Gastroesophageal sphincter (tissue), 3 donors: ENCODE data around the gene PITPNM2.

Experiments
- CTCF ChIP-seq, 4 experiments: fragments of 200-600 bp in 2 of 4; fragments of 450-650 bp in 2 of 4; sonication (generic) in 1 of 4; IDR thresholded peaks; one replicate each; pipeline ENCODE4 v1.5.1; 2017 to 2019; ENCODE audit warnings: antibody characterized with exemption in 4 of 4, mild to moderate bottlenecking in 2 of 4, moderate library complexity in 2 of 4
- EP300 ChIP-seq: sonication (generic); formaldehyde crosslinking; IDR thresholded peaks from one replicate; pipeline ENCODE4 v1.6.1; 2017; ENCODE audit warnings: antibody characterized with exemption, mild to moderate bottlenecking
- POLR2A ChIP-seq, 2 donors: fragments of 450-650 bp; IDR thresholded peaks; one replicate each; pipeline ENCODE4 v1.6.1; 2017; ENCODE audit warnings: antibody characterized with exemption in 2 of 2, mild to moderate bottlenecking in 2 of 2, moderate library complexity in 1 of 2

- TF ChIP-seq CTCF (IDR thresholded peaks at IDR 0.05) (no peak), POLR2A (IDR thresholded peaks at IDR 0.05) (no peak), EP300 (no peak)
Observed at GRCh38 chr12:123148655-123149054, 2.2 kb downstream of the PITPNM2 start.
